ENCODE data around the gene FTCD. TPM values are rescaled to one million over a fixed set of nuclear protein-coding genes. Genes with fewer than 3 reads are reported as not detected.
"Not testable (repeated sequence)": the region's sequence is repeated elsewhere in the genome, so short reads cannot be mapped to it uniquely, and the experiment has no call there.

Gene FTCD
- total and polyA plus RNA-seq, 12 donors, result 0.20 to 16.8 (median 1.9) TPM; not detected in 2

GRCh38 chr21:46148106-46148505, 7.3 kb downstream of the FTCD start:
- WGBS, 4 donors, result 91 to 94% (median 93%) methylated on average over 10 to 11 of the region's 11 CpGs
- TF ChIP-seq, protein P1, sequence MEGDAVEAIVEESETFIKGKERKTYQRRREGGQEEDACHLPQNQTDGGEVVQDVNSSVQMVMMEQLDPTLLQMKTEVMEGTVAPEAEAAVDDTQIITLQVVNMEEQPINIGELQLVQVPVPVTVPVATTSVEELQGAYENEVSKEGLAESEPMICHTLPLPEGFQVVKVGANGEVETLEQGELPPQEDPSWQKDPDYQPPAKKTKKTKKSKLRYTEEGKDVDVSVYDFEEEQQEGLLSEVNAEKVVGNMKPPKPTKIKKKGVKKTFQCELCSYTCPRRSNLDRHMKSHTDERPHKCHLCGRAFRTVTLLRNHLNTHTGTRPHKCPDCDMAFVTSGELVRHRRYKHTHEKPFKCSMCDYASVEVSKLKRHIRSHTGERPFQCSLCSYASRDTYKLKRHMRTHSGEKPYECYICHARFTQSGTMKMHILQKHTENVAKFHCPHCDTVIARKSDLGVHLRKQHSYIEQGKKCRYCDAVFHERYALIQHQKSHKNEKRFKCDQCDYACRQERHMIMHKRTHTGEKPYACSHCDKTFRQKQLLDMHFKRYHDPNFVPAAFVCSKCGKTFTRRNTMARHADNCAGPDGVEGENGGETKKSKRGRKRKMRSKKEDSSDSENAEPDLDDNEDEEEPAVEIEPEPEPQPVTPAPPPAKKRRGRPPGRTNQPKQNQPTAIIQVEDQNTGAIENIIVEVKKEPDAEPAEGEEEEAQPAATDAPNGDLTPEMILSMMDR (IDR thresholded peaks at IDR 0.05), result no peak
- no peak for TF ChIP-seq POLR2A (IDR thresholded peaks at IDR 0.05)
- no peaks in the 10 kb centered on the region for H3K36me3 ChIP-seq (replicated peaks in 1 of 2)
- peak in 2 of 7 donors; percentile 6 to 12 for DNase-seq
- no peak overlapping the region for H3K4me3 ChIP-seq
- no peaks in the 10 kb centered on the region for H3K9me3 ChIP-seq (replicated peaks in 1 of 3)
- peaks cover 6 to 9% of the 10 kb centered on the region in 2 donors for H3K4me1 ChIP-seq (replicated peaks in 1 of 2)
- no peak overlapping the region for H3K27ac ChIP-seq
- no peaks in the 10 kb centered on the region for H3K27me3 ChIP-seq
- intact Hi-C loops (cut with DNase I), result loop anchor here (10.0 kb wide), 2 partner anchors 77 to 107 kb away; partner anchors contain the start of gene LSS (in 1 of the 2)

DNA sequence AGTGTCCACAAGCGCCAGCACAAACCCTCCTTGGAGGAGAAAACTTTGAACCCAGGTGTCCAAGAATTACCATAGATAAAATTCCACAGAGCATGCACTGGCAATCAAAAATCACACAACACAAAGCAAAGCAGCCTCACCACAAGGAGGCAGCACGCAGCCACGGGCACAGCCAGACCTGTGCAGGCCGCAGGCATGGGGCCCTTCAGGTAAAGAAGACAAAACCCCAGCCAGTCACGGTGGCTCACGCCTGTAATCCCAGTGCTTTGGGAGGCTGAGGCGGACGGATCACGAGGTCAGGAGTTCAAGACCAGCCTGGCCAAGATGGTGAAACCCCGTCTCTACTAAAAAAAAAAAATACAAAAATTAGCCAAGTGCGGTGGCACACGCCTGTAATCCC, 8.0 kb downstream of the FTCD start:
- TF ChIP-seq, protein P1 (IDR thresholded peaks at IDR 0.05), result peak; percentile 40 to 60 (median 54)
- H3K9me3 ChIP-seq (replicated peaks in 1 of 3); H3K4me1 ChIP-seq (replicated peaks in 1 of 2); H3K27me3 ChIP-seq; H3K4me3 ChIP-seq; H3K36me3 ChIP-seq (replicated peaks in 1 of 2); H3K27ac ChIP-seq: not testable (repeated sequence)
- intact Hi-C loops (cut with DNase I), result loop anchor here (10.0 kb wide), 2 partner anchors 77 to 107 kb away; partner anchors contain the start of gene LSS (in 1 of the 2)
- WGBS, 4 donors, result 75 to 92% (median 82%) methylated on average over 5 to 12 of the region's 12 CpGs
- peak; percentile 53 to 79 (median 71) for DNase-seq

DNA sequence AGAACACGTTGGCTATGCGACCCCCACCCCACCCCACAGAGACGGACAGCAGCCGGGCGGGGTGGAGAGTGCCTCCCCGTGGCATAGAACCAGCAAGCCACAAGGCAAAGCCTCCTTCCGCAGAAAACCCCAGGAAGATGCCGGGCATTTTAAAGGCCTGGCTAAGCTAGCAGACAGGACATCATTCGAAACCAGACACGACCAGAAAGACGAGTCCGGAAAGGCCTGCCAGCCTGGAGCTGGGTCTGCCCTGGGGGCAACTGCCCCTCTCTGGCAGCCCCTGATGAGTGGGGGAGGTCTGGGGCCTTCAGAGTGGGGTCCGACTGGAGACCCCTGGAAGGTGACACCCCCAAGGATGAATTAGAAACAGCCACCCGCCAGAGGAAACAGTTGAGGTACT, 8.5 kb downstream of the FTCD start:
- no peak overlapping the region for H3K27ac ChIP-seq
- H3K4me1 ChIP-seq (replicated peaks in 1 of 2), result peaks cover 0 to 4% of the 10 kb centered on the region in 2 donors
- H3K9me3 ChIP-seq (replicated peaks in 1 of 3), result no peaks in the 10 kb centered on the region
- no peaks in the 10 kb centered on the region for H3K27me3 ChIP-seq
- WGBS, 4 donors, result 75 to 83% (median 81%) methylated on average over 8 to 14 of the region's 14 CpGs
- DNase-seq, result peak in 1 of 7 donors; percentile 15
- H3K36me3 ChIP-seq (replicated peaks in 1 of 2), result no peaks in the 10 kb centered on the region
- H3K4me3 ChIP-seq, result no peak overlapping the region
- TF ChIP-seq, protein P1 (IDR thresholded peaks at IDR 0.05), result no peak
- intact Hi-C loops (cut with DNase I), result loop anchor here (10.0 kb wide), 2 partner anchors 78 to 108 kb away; partner anchors contain the start of gene LSS (in 1 of the 2)

GRCh38 chr21:46145840-46146691, 9.3 kb downstream of the FTCD start:
- WGBS, 4 donors, result 91 to 95% (median 93%) methylated on average over 18 to 60 of the region's 60 CpGs
- intact Hi-C loops (cut with DNase I), result loop anchor here (10.0 kb wide), 2 partner anchors 79 to 109 kb away; partner anchors contain the start of gene LSS (in 1 of the 2)
- no peak for TF ChIP-seq POLR2A (IDR thresholded peaks at IDR 0.05)
- TF ChIP-seq, protein P1 (IDR thresholded peaks at IDR 0.05), result no peak
- no peak for DNase-seq
- Histone ChIP-seq H3K4me3 (no peak overlapping the region), H3K27ac (no peak overlapping the region), H3K27me3 (no peaks in the 10 kb centered on the region), H3K9me3 (replicated peaks in 1 of 3) (no peaks in the 10 kb centered on the region), H3K4me1 (replicated peaks in 1 of 2) (peaks cover 0 to 4% of the 10 kb centered on the region in 2 donors), H3K36me3 (replicated peaks in 1 of 2) (no peaks in the 10 kb centered on the region)

All from adrenal gland (tissue), 12 donors.